Activated T-cell treated with anti-CD3 and anti-CD28 coated beads, Interleukin-2, amount 50 U/mL, for 24 hours (primary cell): ENCODE results near the gene COQ10B.

Source experiments
- DNase-seq: peaks from one replicate; pipeline ENCODE4 v3.0.0-alpha.2; 2020
- H3K27ac Mint-ChIP-seq: 2 replicates; pipeline ENCODE4 v1.8.0; 2020; ENCODE audit warnings: mild to moderate bottlenecking, mixed read lengths
- H3K27me3 Mint-ChIP-seq: 2 replicates; pipeline ENCODE4 v1.8.0; 2020; ENCODE audit warnings: mixed read lengths
- H3K36me3 Mint-ChIP-seq: 2 replicates; pipeline ENCODE4 v1.8.0; 2020; ENCODE audit warnings: low read depth, mixed read lengths
- H3K4me1 Mint-ChIP-seq: 2 replicates; pipeline ENCODE4 v1.8.0; 2020; ENCODE audit warnings: low read depth, mixed read lengths
- H3K4me3 Mint-ChIP-seq: 2 replicates; pipeline ENCODE4 v1.8.0; 2020; ENCODE audit warnings: mild to moderate bottlenecking, moderate library complexity, mixed read lengths
- H3K9me3 Mint-ChIP-seq: 2 replicates; pipeline ENCODE4 v1.8.0; 2020; ENCODE audit warnings: mixed read lengths

COQ10B gene

DNA sequence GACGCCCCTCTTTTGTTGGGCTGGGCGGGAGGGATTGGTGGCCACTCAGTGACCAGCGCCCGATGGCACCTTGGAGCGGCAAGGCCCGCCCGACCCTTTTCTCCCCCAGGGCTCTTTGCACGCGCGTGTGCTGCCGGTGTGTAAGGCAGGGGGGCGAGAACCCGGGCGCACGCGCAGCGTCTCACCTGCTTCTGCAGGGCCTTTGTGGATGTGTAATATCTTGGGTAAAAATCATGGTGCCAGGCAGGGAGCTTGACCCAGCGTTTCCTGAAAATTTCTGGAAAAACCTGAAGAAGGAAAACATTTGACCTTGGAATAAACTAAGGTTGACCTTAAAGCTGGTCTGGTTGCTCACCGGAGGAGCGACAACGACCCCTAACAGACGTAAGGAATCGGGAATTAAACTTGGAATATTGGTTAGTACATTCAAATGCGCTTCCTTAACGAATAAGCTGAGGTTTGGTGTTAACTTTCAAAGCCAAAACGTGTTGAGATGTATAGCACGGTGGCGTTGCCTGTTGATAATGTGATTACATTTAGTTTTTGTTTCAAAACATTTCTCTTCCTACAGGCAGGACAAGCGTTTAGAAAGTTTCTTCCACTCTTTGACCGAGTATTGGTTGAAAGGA is 47.3 kb downstream of the COQ10B start:
- Mint-ChIP-seq H3K4me3 (peak overlapping the region; percentile 97), H3K4me1 (peaks cover 48% of the 10 kb centered on the region), H3K36me3 (peaks cover 94% of the 10 kb centered on the region)

DNA sequence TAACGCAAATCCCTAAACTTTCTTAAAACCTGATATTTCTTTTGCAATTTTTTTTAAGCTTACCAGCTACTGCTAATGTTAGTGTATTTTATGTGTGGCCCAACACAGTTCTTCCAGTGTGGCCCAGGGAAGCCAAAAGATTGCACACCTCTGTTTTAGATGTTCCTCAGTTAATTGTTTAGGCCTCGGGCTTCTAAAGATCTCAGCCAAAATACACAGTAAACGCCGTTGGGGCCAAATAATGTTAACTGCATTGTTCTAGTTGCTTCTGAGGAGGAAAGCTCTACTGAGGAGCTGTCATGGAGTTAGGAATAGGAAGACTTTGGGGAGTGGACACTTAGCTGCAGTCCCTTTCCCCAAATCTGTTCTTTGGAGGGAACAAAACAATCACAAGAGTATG is 48.8 kb downstream of the COQ10B start:
- no peaks in the 10 kb centered on the region for H3K27me3 Mint-ChIP-seq
- peak overlapping the region; percentile 97 for H3K27ac Mint-ChIP-seq
- peak overlapping the region; percentile 97 for H3K4me3 Mint-ChIP-seq
- H3K4me1 Mint-ChIP-seq, result peaks cover 33% of the 10 kb centered on the region
- no peaks in the 10 kb centered on the region for H3K9me3 Mint-ChIP-seq
- DNase-seq, result no peak
- peaks cover 90% of the 10 kb centered on the region for H3K36me3 Mint-ChIP-seq

More for the DNA sequence above, 47.3 kb downstream of the COQ10B start:
- Mint-ChIP-seq H3K9me3 (no peaks in the 10 kb centered on the region), H3K27ac (peak overlapping the region; percentile 97), H3K27me3 (no peaks in the 10 kb centered on the region)
- no peak for DNase-seq

- Mint-ChIP-seq H3K36me3 (peaks cover 89% of the 10 kb centered on the region), H3K27ac (peak overlapping the region; percentile 97), H3K9me3 (no peaks in the 10 kb centered on the region), H3K4me3 (peak overlapping the region; percentile 97), H3K4me1 (peaks cover 28% of the 10 kb centered on the region), H3K27me3 (no peaks in the 10 kb centered on the region)
- DNase-seq, result no peak
Measured at GRCh38 chr2:197502685-197503084, 49.3 kb downstream of the COQ10B start.

DNA sequence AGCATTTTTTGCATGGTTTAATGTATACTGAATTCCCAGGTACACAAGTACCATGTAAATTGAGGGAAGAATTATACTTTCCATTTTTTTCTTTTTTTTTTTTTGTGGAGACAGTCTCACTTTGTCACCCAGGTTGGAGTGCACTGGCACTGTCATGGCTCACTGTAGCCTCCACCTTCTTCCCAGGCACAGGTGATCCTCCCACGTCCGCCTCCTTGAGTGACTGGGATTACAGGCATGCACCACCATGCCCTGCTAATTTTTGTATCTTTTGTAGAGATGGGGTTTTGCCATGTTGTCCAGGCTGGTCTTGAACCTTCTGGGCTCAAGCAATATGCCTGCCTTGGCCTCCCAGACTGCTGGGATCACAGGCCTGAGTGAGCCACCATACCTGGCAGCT is 50.6 kb downstream of the COQ10B start:
- peak overlapping the region; percentile 97 for H3K4me3 Mint-ChIP-seq
- H3K27me3 Mint-ChIP-seq, result no peaks in the 10 kb centered on the region
- H3K36me3 Mint-ChIP-seq, result peaks cover 85% of the 10 kb centered on the region
- no peaks in the 10 kb centered on the region for H3K9me3 Mint-ChIP-seq
- peak overlapping the region; percentile 79 for H3K27ac Mint-ChIP-seq
- no peak for DNase-seq
- H3K4me1 Mint-ChIP-seq, result peaks cover 26% of the 10 kb centered on the region

DNA sequence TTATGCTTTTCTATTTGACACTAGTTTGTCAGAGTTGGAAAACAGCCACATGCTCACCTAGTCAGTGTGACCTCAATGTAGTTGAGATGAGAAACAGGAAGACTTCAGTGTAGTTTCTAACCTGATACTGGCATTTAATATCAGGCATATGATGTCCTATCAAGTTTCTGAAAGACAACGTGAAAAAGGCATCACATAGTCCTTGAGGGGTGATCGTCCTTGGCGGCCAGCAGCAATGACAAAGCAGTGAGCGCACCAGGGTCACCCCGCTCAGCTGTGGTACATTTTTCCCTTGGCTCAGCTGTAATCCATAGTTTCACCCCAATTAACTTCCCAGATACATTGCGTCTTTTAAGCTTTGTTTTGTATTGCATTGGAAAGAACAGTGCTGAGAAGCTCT is 51.2 kb downstream of the COQ10B start:
- peak overlapping the region; percentile 79 for H3K27ac Mint-ChIP-seq
- no peaks in the 10 kb centered on the region for H3K9me3 Mint-ChIP-seq
- no peaks in the 10 kb centered on the region for H3K27me3 Mint-ChIP-seq
- no peak for DNase-seq
- peaks cover 81% of the 10 kb centered on the region for H3K36me3 Mint-ChIP-seq
- peaks cover 26% of the 10 kb centered on the region for H3K4me1 Mint-ChIP-seq
- peak overlapping the region; percentile 27 for H3K4me3 Mint-ChIP-seq

- no peak for DNase-seq
- Mint-ChIP-seq H3K36me3 (peaks cover 78% of the 10 kb centered on the region), H3K4me3 (no peak overlapping the region), H3K4me1 (peaks cover 26% of the 10 kb centered on the region), H3K27ac (no peak overlapping the region), H3K9me3 (no peaks in the 10 kb centered on the region), H3K27me3 (no peaks in the 10 kb centered on the region)
Measured at GRCh38 chr2:197506658-197507057, 53.3 kb downstream of the COQ10B start.

DNA sequence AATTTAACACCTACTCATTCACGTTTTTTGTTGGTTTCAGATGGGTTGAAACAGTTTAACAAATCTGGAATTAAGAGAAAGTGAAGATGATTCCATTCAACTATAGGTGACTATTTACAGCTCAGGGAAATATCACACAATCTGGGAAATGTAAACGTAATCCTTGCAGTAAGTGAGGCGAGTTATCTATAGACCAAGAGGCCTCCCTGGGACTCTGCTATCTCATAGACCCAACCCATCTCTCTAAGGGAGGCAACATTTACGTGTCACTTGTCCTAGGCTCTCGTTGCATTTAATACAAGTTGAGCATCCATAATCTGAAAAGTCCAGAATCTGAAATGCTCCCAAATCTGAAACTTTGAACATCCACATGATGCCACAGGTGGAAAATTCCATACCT is 60.6 kb downstream of the COQ10B start:
- Mint-ChIP-seq H3K27ac (no peak overlapping the region), H3K4me3 (no peak overlapping the region), H3K36me3 (peaks cover 35% of the 10 kb centered on the region), H3K9me3 (no peaks in the 10 kb centered on the region), H3K4me1 (peaks cover 37% of the 10 kb centered on the region), H3K27me3 (no peaks in the 10 kb centered on the region)
- no peak for DNase-seq

DNA sequence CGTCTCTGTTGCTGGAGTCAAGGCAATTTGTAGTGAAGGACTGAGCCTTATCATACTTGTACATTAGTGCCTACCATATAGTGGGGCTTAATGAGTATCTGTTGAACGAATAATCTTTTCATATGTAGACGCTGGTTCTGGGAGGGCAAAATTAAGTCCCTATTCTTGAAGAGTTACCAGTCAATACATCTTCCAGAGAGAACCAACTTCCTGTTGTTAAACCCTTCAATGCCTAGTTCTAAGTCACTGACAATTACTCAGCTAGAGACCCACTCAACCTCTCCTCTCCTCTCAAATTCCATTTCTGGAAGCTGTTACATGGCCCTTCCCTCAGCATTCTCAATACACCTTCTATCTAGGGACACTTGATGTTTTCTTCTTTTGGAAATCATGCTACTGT is 61.4 kb downstream of the COQ10B start:
- Mint-ChIP-seq H3K27ac (peak overlapping the region; percentile 92), H3K4me3 (peak overlapping the region; percentile 90), H3K9me3 (no peaks in the 10 kb centered on the region), H3K36me3 (peaks cover 40% of the 10 kb centered on the region), H3K27me3 (no peaks in the 10 kb centered on the region), H3K4me1 (peaks cover 45% of the 10 kb centered on the region)
- no peak for DNase-seq

GRCh38 chr2:197515315-197515738 is 62.0 kb downstream of the COQ10B start:
- no peaks in the 10 kb centered on the region for H3K27me3 Mint-ChIP-seq
- peaks cover 47% of the 10 kb centered on the region for H3K4me1 Mint-ChIP-seq
- DNase-seq, result no peak
- H3K36me3 Mint-ChIP-seq, result peaks cover 39% of the 10 kb centered on the region
- peak overlapping the region; percentile 90 for H3K4me3 Mint-ChIP-seq
- H3K9me3 Mint-ChIP-seq, result no peaks in the 10 kb centered on the region
- H3K27ac Mint-ChIP-seq, result peak overlapping the region; percentile 92

GRCh38 chr2:197515739-197516392 is 62.5 kb downstream of the COQ10B start, which contains the start of gene MOB4:
MOB4 (plus strand) TSS chr2:197516066; CDS start chr2:197516087, 21 bp downstream.
- H3K4me3 Mint-ChIP-seq, result peak within 1 kb of the TSS; percentile 90
- peaks cover 39% of the 10 kb centered on the region for H3K36me3 Mint-ChIP-seq
- peak within 1 kb of the TSS; percentile 92 for H3K27ac Mint-ChIP-seq
- peak; percentile 96 for DNase-seq
- no peaks in the 10 kb centered on the region for H3K27me3 Mint-ChIP-seq
- H3K9me3 Mint-ChIP-seq, result no peaks in the 10 kb centered on the region
- H3K4me1 Mint-ChIP-seq, result peaks cover 51% of the 10 kb centered on the region

- no peak for DNase-seq
- Mint-ChIP-seq H3K27ac (peak overlapping the region; percentile 92), H3K36me3 (peaks cover 39% of the 10 kb centered on the region), H3K4me1 (peaks cover 55% of the 10 kb centered on the region), H3K4me3 (peak overlapping the region; percentile 90), H3K27me3 (no peaks in the 10 kb centered on the region), H3K9me3 (no peaks in the 10 kb centered on the region)
Measured at GRCh38 chr2:197516393-197516761, 63.0 kb downstream of the COQ10B start.

DNA sequence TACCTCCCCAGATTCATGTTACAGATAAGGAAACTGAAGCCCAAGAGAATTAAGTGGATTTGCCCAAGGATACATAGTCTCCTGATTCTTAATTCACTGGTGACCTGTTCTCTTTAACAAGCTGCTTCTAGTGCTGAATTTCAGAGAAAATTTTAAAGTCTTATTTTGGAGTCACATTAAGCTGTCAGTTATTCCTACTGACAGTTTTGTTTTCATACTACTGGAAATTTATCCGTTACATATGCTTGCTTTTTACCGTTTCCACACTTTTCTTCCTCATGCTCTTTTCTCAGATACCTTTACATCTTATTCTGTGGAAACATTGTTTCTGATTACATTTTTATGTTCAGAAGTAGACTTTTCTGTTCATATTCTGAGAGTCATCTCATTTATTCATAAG is 63.8 kb downstream of the COQ10B start:
- Mint-ChIP-seq H3K36me3 (peaks cover 43% of the 10 kb centered on the region), H3K9me3 (no peaks in the 10 kb centered on the region), H3K4me1 (peaks cover 58% of the 10 kb centered on the region), H3K4me3 (peak overlapping the region; percentile 90), H3K27me3 (no peaks in the 10 kb centered on the region), H3K27ac (peak overlapping the region; percentile 92)
- no peak for DNase-seq
